BLaER1 (cell line): ENCODE measurements around the gene SPECC1.
"Not testable (repeated sequence)": the region's sequence is repeated elsewhere in the genome, so short reads cannot be mapped to it uniquely, and the experiment has no call there.

Experiments
- H3K27ac ChIP-seq: shearing (Covaris generic); formaldehyde crosslinking; 2 replicates; pipeline ENCODE4 v1.8.1; 2022
- H3K27me3 ChIP-seq: shearing (Covaris generic); formaldehyde crosslinking; 2 replicates; pipeline ENCODE4 v1.8.1; 2022
- H3K36me3 ChIP-seq: shearing (Covaris generic); formaldehyde crosslinking; 2 replicates; pipeline ENCODE4 v1.8.1; 2022
- H3K4me1 ChIP-seq: shearing (Covaris generic); formaldehyde crosslinking; 2 replicates; pipeline ENCODE4 v1.8.1; 2022
- H3K4me2 ChIP-seq: shearing (Covaris generic); formaldehyde crosslinking; 2 replicates; pipeline ENCODE4 v1.8.1; 2022
- H3K4me3 ChIP-seq: shearing (Covaris generic); formaldehyde crosslinking; 2 replicates; pipeline ENCODE4 v1.8.1; 2022
- H3K9ac ChIP-seq: shearing (Covaris generic); formaldehyde crosslinking; 2 replicates; pipeline ENCODE4 v1.8.1; 2022
- H3K9me3 ChIP-seq: shearing (Covaris generic); formaldehyde crosslinking; 2 replicates; pipeline ENCODE4 v1.8.1; 2022
- H4K20me1 ChIP-seq: shearing (Covaris generic); formaldehyde crosslinking; 2 replicates; pipeline ENCODE4 v1.8.1; 2022
- Cebpa-rat ChIP-seq: shearing (Covaris generic); IDR thresholded peaks from 2 replicates; pipeline ENCODE4 v1.8.1; 2022

The SPECC1 gene

DNA sequence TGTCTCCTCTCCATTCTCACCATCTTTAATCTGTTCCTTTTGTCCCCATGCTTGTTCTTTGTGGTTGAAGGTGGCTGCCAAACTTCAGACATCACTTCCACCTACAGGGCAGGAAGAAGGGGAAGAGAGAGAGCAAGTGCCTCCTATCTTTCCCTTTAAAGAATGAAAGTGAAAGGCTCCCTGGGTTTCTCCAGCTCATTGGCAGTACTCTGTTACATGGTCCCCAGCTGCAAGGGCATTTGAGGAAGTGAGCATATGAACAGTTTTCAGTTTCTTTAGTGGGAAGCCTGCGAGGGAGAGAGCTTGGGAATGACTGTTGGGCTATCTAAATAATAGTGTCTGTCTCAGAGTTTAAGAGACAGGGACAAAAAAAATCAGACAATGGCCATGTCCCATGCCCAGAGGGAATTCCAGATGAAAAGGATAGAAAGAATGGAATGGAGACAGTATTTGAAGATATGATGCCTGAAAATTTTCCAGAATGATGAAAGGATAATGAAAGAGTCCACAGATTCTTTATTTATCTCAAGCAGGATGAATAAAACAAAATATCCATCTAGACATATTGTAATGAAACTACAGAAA is 298.3 kb downstream of the SPECC1 start:
- Histone ChIP-seq H3K36me3 (peaks cover 20% of the 10 kb centered on the region; the same call in 1 of the 2 replicates), H4K20me1 (no peaks in the 10 kb centered on the region), H3K4me2 (no peak overlapping the region), H3K9me3 (peaks cover 35% of the 10 kb centered on the region), H3K4me3 (no peak overlapping the region), H3K27ac (no peak overlapping the region), H3K9ac (no peak overlapping the region), H3K27me3 (no peaks in the 10 kb centered on the region), H3K4me1 (peaks cover 7% of the 10 kb centered on the region; the same call in 1 of the 2 replicates)
- TF ChIP-seq Cebpa-rat: no peak

DNA sequence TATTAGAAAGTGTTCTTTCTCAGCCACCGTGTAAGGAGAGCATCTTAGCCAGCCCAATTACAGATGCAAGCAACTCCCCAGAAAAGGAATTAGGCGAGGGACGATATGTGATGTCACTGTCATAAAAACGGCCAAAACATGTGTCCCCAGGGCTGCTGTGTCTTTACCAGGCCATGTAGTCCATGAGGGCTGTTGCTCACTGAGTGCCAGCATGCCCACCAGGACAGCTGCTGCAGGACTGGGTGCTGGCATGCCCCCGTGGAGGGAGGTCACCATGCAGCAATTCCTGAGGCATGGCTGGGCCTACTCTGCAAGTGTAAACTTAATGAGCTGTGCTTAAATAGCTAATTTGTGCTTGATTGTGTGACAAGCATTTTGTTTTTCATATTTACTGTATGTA is 301.3 kb downstream of the SPECC1 start:
- H4K20me1 ChIP-seq: no peaks in the 10 kb centered on the region
- H3K36me3 ChIP-seq: peaks cover 16% of the 10 kb centered on the region; the same call in 1 of the 2 replicates
- no peaks in the 10 kb centered on the region for H3K27me3 ChIP-seq
- H3K9ac ChIP-seq: no peak overlapping the region
- peaks cover 28% of the 10 kb centered on the region for H3K9me3 ChIP-seq
- H3K4me2 ChIP-seq: no peak overlapping the region
- no peak overlapping the region for H3K27ac ChIP-seq
- TF ChIP-seq Cebpa-rat: no peak
- H3K4me1 ChIP-seq: no peaks in the 10 kb centered on the region
- H3K4me3 ChIP-seq: no peak overlapping the region

DNA sequence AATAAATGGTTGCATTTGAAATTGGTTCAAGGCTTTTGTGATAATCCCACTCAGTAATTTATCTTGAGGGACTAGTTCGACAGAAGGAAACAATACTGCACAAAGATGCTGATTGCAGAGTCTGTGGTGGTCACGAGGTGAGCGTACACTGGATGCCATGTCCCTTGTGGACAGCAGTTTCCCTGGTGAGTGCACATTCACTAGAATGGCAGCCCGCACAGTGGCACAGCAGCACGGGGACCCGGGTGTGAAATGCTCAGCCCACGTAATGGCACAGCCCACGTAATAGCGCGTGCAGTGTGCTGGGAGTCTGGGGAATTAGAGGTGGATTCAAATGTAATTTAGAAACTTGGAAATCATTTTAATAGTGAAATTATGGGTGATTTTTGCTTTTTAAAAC is 304.1 kb downstream of the SPECC1 start:
- Histone ChIP-seq H3K4me2 (no peak overlapping the region), H3K9me3 (peaks cover 4% of the 10 kb centered on the region; the same call in 1 of the 2 replicates), H3K4me1 (no peaks in the 10 kb centered on the region), H3K9ac (no peak overlapping the region), H3K36me3 (peaks cover 4% of the 10 kb centered on the region; the same call in 1 of the 2 replicates), H3K27me3 (no peaks in the 10 kb centered on the region), H3K4me3 (no peak overlapping the region), H3K27ac (no peak overlapping the region), H4K20me1 (no peaks in the 10 kb centered on the region)
- TF ChIP-seq Cebpa-rat: no peak

DNA sequence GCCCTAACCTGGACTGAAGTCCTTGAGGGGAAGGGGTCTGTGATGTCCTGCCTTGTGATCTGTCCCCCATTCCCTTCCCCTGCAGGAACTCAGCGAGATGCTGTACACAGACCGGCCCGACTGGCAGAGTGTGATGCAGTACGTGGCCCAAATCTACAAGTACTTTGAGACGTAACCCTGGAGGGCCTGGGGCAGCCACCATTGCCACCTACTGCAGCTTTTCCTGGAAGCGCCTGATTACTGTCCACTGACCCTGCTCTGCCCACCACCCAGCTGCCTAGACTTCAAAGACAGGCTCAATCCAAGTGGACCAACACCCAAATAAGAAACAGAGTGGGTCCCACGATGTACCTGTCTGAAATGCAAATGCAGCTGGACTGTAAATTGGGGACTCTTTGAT is 304.7 kb downstream of the SPECC1 start:
- no peak overlapping the region for H3K9ac ChIP-seq
- H3K27ac ChIP-seq: no peak overlapping the region
- no peak for TF ChIP-seq Cebpa-rat
- H3K9me3 ChIP-seq: peaks cover 4% of the 10 kb centered on the region; the same call in 1 of the 2 replicates
- H4K20me1 ChIP-seq: no peaks in the 10 kb centered on the region
- H3K27me3 ChIP-seq: no peaks in the 10 kb centered on the region
- no peak overlapping the region for H3K4me2 ChIP-seq
- no peak overlapping the region for H3K4me3 ChIP-seq
- H3K36me3 ChIP-seq: peaks cover 6% of the 10 kb centered on the region; the same call in 1 of the 2 replicates
- H3K4me1 ChIP-seq: no peaks in the 10 kb centered on the region

DNA sequence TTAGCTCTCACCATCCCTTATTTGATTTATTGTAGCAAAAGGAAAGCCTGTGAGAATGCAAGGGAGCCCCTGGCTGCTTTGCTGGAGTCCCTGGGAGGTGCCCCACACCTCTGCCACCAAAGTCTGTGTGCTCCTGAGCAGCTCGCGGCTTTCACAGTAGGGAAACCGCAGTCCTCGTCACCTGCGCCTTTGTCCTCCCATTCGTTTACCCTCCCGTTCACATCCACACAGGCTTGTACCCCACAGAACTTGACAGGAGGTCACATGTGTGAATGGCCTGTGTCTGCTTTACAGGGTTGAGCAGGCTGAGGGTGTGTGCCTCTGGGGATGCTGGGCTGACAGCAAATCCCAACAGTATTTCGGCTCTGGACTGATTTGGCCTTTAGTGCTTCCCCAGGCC is 305.7 kb downstream of the SPECC1 start:
- no peak overlapping the region for H3K4me2 ChIP-seq
- peaks cover 3% of the 10 kb centered on the region; the same call in 1 of the 2 replicates for H3K36me3 ChIP-seq
- H3K4me3 ChIP-seq: no peak overlapping the region
- no peak for TF ChIP-seq Cebpa-rat
- no peaks in the 10 kb centered on the region for H4K20me1 ChIP-seq
- no peaks in the 10 kb centered on the region for H3K27me3 ChIP-seq
- H3K27ac ChIP-seq: no peak overlapping the region
- no peaks in the 10 kb centered on the region for H3K9me3 ChIP-seq
- H3K4me1 ChIP-seq: no peaks in the 10 kb centered on the region
- H3K9ac ChIP-seq: no peak overlapping the region

DNA sequence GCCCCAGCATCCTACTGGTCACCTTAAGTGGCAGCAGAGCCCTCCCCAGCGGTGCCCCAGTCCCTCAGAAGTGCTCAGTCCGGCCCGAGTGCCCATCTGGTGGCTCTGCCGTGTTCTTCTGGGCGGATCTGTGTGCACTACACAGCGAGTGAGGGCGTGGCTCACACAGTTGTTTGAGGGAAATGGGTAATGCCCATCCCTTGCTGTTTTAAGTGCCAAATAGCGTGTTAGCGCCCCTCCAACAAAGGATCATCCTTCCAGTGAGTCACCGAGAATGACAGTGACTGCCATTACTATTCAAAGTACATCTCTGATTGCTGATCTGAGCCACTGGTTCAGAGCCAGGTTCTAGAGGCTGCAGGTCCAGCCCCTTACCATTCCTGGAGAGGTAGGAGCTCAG is 306.2 kb downstream of the SPECC1 start:
- H3K9ac ChIP-seq: no peak overlapping the region
- H3K4me3 ChIP-seq: no peak overlapping the region
- H3K4me2 ChIP-seq: no peak overlapping the region
- H3K4me1 ChIP-seq: no peaks in the 10 kb centered on the region
- H3K27me3 ChIP-seq: no peaks in the 10 kb centered on the region
- TF ChIP-seq Cebpa-rat: no peak
- no peak overlapping the region for H3K27ac ChIP-seq
- H4K20me1 ChIP-seq: no peaks in the 10 kb centered on the region
- H3K9me3 ChIP-seq: peaks cover under 1% of the 10 kb centered on the region; the same call in 1 of the 2 replicates
- peaks cover 3% of the 10 kb centered on the region; the same call in 1 of the 2 replicates for H3K36me3 ChIP-seq

DNA sequence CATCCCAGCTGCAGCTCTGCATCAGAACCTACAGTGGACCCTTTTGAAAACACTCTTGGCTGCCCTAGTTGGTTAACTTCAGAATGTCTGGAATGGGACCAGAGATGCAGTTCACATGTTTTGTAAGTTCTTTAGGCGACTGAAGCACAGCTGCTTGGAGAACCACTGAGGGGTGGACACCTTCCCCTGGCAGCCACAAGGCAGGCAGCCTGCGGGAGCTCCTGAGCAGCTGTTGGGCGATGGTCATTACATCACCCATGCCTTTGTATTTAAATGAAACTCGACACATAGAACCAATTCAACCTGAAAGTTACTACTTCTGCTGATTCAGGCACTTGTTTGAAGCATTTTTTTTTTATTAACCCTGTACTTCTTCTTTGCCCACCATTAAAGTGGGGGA is 306.7 kb downstream of the SPECC1 start:
- Histone ChIP-seq H3K36me3 (peaks cover 3% of the 10 kb centered on the region; the same call in 1 of the 2 replicates), H3K9me3 (peaks cover 5% of the 10 kb centered on the region), H3K4me2 (no peak overlapping the region), H3K4me3 (no peak overlapping the region), H3K4me1 (no peaks in the 10 kb centered on the region), H3K27me3 (no peaks in the 10 kb centered on the region), H3K9ac (no peak overlapping the region), H4K20me1 (no peaks in the 10 kb centered on the region), H3K27ac (no peak overlapping the region)
- no peak for TF ChIP-seq Cebpa-rat

DNA sequence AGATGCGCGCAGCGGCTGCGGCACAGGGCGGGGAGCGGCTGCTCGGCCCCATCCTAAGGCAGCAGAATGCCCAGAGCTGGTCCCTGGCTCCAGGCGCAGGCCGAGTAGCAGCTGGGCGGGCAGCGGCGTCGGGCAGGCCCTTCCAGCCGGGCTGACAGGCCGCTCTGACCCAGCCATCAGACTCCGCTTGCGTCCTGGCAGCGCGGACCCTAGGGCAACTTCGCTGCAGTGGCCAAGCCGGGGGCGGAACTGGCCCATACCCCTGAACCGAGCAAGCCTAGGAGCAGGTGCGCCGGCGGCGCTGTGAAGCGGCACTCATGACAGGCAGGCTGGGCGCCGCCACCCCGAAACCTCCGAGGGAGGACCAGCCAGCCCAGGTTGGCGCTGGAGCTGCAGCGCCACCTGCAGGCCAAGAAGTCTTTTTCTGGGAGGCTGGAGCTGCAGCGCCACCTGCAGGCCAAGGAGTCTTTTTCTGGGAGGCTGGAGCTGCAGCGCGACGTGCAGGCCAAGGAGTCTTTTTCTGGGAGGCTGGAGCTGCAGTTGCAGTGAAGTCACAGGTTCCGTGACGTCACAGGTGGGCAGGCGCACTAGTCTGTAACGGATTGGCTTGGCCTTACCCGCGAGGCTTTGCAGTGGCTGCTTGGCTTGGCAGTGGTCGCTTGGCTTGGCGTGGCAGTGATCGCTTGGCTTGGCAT is 311.5 kb downstream of the SPECC1 start:
- H3K9me3 ChIP-seq: peaks cover 13% of the 10 kb centered on the region
- H3K36me3 ChIP-seq, H4K20me1 ChIP-seq, H3K27me3 ChIP-seq, H3K4me1 ChIP-seq, H3K4me2 ChIP-seq, H3K9ac ChIP-seq, H3K4me3 ChIP-seq, H3K27ac ChIP-seq: not testable (repeated sequence)

DNA sequence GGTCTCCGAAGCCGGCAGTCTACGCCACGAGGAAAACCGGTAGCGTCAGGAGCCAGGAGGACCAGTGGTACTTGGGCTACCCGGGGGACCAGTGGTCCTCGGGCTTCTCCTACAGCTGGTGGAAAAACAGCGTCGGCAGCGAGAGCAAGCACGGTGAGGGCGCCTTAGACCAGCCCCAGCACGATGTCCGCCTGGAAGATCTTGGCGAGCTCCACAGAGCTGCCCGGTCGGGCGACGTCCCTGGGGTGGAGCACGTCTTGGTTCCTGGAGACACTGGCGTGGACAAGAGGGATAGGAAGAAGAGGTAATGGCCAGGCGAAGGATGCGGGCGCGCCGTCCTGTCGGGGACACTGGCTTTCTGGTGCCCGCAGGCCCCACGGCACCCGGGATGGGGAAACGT is 312.2 kb downstream of the SPECC1 start:
- H3K4me3 ChIP-seq: not testable (repeated sequence)

DNA sequence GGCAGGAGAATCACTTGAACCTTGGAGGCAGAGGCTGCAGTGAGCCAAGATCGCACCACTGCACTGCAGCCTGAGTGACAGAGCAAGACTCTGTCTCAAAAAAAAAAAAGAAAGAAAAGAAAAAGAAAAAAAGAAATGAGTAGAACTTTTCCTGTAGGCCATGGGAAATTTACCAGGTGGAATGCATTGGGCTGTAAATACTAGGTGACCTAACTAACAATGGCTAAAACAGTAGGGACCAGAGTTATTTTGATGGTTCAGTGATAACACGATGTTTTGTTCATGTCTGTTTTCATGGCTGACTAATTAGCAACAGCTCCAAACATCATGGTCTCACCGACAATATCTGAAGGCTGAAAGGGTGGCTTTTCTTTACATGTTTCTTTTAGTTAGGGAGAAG is 318.6 kb downstream of the SPECC1 start:
- H3K4me1 ChIP-seq, H3K9ac ChIP-seq, H4K20me1 ChIP-seq, H3K27me3 ChIP-seq, H3K4me3 ChIP-seq, H3K36me3 ChIP-seq, H3K27ac ChIP-seq, H3K9me3 ChIP-seq: not testable (repeated sequence)
- H3K4me2 ChIP-seq: peak overlapping the region; percentile 17; the same call in 1 of the 2 replicates

More for the DNA sequence above, 312.2 kb downstream of the SPECC1 start:
- H3K27me3 ChIP-seq, H3K9ac ChIP-seq, H3K36me3 ChIP-seq, H4K20me1 ChIP-seq, H3K4me1 ChIP-seq, H3K4me2 ChIP-seq, H3K27ac ChIP-seq: not testable (repeated sequence)
- peaks cover 13% of the 10 kb centered on the region for H3K9me3 ChIP-seq

DNA sequence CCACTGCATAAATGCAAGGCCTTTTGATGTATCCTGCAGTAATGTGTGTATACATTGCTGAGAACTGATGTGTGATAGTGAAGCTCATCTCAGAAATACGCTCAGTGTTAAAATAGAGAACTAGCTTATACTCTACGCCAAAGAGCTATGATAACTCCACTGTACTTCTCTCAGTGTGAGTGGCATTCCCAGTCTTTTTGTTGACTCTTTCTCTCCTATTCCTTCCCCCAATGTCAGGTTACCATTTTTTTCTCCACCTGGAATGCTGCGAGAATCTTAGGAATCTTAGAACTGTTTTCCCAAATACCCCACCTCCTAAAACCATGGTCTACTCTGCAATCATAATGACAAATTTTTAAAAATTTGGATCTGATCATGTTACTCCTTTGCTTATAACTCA is 342.2 kb downstream of the SPECC1 start:
- H3K27me3 ChIP-seq, H4K20me1 ChIP-seq, H3K4me3 ChIP-seq, H3K36me3 ChIP-seq, H3K4me2 ChIP-seq, H3K27ac ChIP-seq, H3K9me3 ChIP-seq, H3K9ac ChIP-seq, H3K4me1 ChIP-seq: not testable (repeated sequence)

DNA sequence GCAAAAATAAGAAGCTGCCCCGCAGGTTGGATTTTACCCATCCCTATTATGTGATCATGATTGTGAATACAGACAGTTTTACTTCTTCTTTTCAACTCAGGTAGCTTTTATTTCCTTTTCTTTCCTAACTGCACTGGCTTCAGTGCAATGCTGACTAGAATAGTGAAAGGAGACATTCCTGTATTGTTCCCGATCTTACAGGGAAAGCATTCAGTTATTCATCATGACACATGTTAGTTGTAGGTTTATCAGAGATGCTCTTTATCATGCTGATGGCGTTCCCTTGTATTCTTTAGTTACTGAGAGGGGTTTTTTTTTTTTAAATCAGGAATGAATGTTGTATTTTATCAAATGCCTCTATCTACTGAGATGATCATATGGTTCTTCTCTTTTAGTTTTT is 343.4 kb downstream of the SPECC1 start:
- H3K27ac ChIP-seq, H3K27me3 ChIP-seq, H3K9ac ChIP-seq, H3K4me2 ChIP-seq, H3K4me1 ChIP-seq, H3K36me3 ChIP-seq, H3K4me3 ChIP-seq, H4K20me1 ChIP-seq, H3K9me3 ChIP-seq: not testable (repeated sequence)

DNA sequence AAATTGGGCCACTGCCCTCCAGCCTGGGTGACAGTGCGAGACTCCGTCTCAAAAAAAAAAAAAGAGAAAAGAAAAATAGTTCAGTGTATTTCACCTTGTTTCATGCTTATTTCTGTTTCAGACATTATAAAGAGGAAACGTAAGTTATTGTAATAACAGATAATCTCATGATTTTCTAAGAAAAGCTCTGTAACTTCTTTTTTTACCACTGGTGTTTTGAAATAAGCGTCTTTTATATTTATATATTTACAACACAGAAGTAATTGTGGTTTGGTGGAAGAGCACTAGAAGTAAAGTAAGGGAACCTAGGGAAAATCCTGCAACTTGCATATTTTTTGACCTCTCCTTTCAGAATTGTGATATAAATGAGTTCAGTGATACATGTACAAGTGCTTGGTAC is 354.7 kb downstream of the SPECC1 start:
- H3K4me3 ChIP-seq, H3K4me1 ChIP-seq, H3K27ac ChIP-seq, H3K27me3 ChIP-seq, H3K9me3 ChIP-seq, H3K4me2 ChIP-seq, H4K20me1 ChIP-seq, H3K9ac ChIP-seq, H3K36me3 ChIP-seq: not testable (repeated sequence)
